T-helper 1 cell (primary cell): ENCODE data around the gene VKORC1.

Experiments used
- DNase-seq, 5 donors: peaks; one replicate each; pipeline ENCODE4 v3.0.0-alpha.2; 2012 to 2020

Gene VKORC1

GRCh38 chr16:31081428-31082351 is 12.9 kb downstream of the VKORC1 start:
- DNase-seq: no peak

DNA sequence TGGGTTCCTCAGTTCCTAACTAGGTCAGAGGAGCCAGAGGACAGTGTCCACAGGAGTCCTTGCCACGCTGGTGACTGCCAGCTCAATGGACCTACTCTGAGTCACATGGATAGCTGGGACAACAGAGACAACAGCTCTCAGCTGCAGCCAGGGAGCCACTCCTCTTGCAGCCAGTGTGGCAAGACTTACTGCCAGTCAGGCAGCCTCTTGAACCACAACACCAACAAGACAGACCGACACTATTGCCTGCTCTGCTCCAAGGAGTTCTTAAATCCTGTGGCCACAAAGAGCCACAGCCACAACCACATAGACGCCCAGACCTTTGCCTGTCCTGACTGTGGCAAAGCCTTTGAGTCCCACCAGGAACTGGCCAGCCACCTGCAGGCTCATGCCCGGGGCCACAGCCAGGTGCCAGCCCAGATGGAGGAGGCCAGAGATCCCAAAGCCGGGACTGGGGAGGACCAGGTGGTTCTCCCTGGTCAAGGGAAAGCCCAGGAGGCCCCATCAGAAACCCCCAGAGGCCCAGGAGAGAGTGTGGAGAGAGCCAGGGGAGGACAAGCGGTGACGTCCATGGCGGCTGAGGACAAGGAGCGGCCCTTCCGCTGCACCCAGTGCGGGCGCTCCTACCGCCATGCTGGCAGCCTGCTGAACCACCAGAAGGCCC is 13.7 kb downstream of the VKORC1 start:
- no peak for DNase-seq

DNA sequence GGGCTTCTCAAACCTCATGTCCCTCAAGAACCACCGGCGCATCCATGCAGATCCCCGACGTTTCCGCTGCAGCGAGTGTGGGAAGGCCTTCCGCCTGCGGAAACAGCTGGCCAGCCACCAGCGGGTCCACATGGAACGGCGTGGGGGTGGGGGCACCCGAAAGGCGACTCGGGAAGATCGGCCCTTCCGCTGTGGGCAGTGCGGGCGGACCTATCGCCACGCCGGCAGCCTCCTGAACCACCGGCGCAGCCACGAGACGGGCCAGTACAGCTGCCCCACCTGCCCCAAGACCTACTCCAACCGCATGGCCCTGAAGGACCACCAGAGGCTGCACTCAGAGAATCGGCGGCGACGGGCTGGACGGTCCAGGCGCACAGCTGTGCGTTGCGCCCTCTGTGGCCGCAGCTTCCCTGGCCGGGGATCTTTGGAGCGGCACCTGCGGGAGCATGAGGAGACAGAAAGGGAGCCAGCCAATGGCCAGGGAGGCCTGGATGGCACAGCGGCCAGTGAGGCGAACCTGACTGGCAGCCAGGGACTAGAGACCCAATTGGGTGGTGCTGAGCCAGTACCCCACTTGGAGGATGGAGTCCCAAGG is 14.5 kb downstream of the VKORC1 start:
- no peak for DNase-seq

DNA sequence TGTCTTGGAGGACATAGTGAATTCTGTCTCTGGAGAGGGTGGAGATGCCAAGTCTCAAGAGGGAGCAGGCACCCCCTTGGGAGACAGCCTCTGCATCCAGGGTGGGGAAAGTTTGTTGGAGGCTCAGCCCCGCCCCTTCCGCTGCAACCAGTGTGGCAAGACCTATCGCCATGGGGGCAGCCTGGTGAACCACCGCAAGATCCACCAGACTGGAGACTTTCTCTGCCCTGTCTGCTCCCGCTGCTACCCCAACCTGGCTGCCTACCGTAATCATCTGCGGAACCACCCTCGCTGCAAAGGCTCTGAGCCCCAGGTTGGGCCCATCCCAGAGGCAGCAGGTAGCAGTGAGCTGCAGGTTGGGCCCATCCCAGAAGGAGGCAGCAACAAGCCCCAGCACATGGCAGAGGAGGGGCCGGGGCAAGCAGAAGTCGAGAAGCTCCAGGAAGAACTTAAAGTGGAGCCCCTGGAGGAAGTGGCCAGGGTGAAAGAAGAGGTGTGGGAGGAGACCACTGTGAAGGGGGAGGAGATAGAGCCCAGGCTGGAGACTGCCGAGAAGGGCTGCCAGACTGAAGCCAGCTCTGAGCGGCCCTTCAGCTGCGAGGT is 15.2 kb downstream of the VKORC1 start:
- no peak for DNase-seq

- no peak for DNase-seq
Observed at GRCh38 chr16:31078597-31079341, 15.8 kb downstream of the VKORC1 start.

DNA sequence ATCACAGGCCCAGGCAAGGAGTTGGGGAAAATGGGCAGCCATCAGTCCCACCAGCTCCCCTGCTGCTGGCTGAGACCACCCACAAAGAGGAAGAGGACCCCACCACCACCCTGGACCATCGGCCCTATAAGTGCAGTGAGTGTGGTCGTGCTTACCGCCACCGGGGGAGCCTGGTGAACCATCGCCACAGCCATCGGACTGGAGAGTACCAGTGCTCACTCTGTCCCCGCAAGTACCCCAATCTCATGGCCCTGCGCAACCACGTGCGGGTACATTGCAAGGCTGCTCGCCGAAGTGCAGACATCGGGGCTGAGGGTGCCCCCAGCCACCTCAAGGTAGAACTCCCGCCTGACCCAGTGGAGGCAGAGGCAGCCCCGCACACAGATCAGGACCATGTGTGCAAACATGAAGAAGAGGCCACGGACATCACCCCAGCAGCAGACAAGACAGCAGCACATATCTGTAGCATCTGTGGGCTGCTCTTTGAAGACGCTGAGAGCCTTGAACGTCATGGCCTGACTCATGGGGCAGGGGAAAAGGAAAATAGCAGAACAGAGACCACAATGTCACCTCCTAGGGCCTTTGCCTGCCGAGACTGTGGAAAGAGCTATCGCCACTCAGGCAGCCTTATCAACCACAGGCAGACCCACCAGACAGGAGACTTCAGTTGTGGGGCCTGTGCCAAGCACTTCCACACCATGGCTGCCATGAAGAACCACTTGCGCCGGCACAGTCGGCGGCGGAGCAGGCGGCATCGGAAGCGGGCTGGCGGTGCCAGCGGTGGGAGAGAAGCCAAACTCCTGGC is 16.8 kb downstream of the VKORC1 start:
- DNase-seq: no peak

- no peak for DNase-seq
Observed at GRCh38 chr16:31077024-31077423, 17.6 kb downstream of the VKORC1 start.

GRCh38 chr16:31076319-31076718 is 18.3 kb downstream of the VKORC1 start:
- DNase-seq: no peak

DNA sequence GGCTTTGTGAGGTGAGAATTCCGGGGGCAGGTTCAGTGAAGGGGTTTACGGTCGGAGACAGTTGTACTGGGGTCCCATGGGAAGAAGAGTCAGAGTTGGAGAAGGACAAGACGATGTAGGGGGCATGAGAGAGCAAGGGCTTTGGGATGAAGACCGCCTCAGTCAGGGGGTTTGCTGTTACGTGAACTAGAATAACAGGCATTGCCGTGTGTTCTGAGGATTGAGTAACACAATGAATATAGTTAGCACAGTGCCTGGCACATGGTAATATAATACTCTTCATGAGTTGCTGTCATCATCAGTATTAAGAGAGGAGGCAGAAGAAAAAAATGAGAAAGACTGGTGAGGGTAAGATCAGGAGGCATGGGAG is 19.8 kb downstream of the VKORC1 start:
- DNase-seq: no peak

- peak; percentile 98 to 99 (median 98) for DNase-seq
Observed at GRCh38 chr16:31073970-31074813, 20.4 kb downstream of the VKORC1 start, which contains the start of the genes ZNF646 and ZNF668. Gene ZNF646 (plus strand): TSS chr16:31074422. CDS start chr16:31076325, 1,903 bp downstream. Gene ZNF668 (minus strand): TSS chr16:31074240. CDS start chr16:31064459, 9,781 bp downstream.

DNA sequence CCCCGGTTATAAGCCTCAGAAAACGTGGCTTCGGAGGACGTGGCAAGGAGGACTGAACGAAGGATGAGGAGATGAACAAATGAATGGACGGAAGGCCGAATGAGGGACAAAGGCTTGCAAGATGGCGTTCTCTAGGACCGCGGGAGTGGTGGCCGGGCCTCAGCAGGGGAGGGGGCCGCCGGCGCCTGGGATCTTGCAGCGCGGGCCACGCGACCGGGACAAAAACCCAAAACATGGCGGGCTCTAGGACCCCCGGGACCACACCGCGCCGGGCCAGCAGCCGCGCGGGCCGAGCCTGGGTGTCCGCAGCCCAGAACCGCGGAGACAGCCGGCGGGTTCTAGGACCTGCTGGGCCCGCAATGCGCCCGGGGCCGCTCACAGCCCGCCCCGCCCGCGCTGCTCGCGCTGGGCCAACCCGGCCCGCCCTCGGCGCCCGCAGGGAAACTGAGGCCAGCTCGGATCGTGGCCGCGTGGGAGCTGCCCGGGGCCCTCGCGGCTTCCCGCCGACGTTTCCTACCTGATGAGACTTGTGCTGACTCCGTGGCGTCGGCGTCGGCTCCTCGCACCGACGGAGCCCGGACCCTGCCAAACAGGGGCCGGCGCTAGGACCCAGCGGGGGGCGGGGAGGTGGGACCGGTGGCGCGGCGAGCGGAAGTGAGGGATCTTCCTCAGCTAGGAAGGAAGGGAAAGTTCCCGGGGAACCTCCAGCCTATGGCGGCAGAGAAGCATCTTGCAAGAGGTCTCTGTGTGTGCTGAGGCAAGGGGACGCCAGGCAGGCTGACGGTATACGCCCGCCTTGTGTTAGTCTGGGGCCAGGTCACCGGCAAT is 21.2 kb downstream of the VKORC1 start:
- DNase-seq: peak; percentile 78 to 89 (median 83)

DNA sequence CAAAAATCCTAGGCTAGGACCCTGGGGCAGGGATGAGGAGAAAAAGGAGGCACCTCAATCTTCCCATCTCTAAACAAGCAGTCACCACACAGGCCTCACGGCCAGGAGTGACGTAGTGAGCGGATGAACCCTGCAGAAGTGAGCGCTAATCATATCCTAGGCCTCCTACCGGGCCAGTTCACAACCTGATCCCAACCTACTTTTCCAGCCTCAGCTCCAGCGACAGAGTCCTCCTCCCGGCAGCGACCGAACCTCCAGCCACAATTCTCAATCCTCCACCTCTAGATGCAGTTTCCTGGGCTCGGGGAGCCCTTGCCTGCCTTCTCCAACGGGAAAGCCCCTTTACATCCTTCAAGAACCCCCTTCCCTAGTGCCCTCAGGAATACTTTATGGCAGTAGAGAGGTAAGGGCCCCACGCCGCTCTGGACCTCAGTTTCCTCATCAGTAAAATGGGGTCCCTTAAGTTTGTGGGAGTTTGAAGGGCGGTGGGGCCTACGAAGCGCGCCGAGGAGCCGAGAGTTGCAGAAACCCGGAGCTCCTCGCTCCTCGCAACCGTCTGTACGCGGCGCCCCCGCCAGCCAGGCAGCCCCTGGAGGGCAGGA is 22.0 kb downstream of the VKORC1 start:
- DNase-seq: peak in 2 of 5 donors; percentile 23 to 61

GRCh38 chr16:31071861-31072260 is 22.7 kb downstream of the VKORC1 start:
- DNase-seq: no peak

- no peak for DNase-seq
Observed at GRCh38 chr16:31067342-31067741, 27.3 kb downstream of the VKORC1 start.

- DNase-seq: no peak
Observed at GRCh38 chr16:31064882-31065461, 29.6 kb downstream of the VKORC1 start.

DNA sequence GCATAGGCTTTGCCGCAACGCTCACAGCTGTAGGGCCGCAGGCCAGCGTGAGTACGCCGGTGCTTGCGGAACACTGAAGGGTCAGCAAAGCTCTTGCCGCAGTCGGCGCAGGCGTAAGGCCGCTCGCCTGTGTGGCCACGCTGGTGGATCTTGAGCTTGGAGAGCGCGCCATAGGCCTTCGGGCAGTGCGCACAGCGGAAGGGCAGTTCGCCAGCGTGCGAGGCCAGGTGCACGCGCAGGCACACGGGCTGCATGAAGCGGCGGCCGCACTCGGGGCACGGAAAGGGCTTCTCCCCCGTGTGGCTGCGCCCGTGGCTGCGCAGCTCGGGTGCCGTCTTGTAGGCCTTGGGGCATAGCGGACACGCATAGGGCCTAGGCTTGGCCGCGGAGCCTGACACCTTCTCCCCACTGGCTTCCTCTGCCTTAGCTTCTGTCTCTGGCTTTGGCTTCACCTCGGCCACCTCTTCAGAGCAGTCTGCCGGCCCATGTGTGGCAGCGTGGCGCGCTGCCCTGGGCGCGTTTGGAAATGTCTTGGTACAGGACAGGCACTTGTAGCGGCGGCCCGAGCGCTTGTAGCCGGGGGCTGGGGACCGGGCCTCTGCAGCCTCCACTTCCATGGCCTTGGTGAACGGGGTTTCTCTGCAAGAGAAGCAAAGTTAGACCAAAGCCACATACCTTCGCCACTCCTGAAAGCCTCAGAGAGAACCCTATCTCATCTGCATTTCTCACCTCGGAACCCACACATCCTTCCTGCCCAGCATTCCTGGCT is 30.6 kb downstream of the VKORC1 start:
- peak in 1 of 5 donors; percentile 53 for DNase-seq

DNA sequence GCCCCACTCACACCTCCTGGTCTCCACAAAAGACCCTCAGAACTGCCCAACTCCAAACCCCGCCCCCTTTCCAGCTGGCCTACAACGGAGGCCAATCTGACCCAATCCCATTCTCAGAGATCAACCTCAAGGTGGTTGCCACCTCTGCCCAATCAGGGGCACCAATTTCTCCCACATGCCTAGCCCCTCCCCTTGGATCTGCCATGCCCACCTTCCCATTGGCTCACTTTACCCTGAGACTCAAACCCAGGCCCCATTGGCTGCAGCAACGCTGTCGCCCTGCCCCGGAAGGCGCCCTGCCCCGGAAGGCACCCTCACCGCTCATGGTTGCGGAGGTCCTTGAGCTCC is 31.1 kb downstream of the VKORC1 start:
- DNase-seq: no peak
